GM23338 (cell line): ENCODE data around the gene ANG. TPM values are rescaled to one million over a fixed set of nuclear protein-coding genes. Genes with fewer than 3 reads are reported as not detected.
A peak's percentile ranks its signal among the peaks of the same experiment; 100 is the strongest.
"Not testable (repeated sequence)": the region's sequence is repeated elsewhere in the genome, so short reads cannot be mapped to it uniquely, and the experiment has no call there.

ENCODE experiments used
- ATAC-seq: fragments of 200-7000 bp; cut with Tn5 transposase; 3 replicates; pipeline ENCODE4 v1.9.1; 2020
- DNase-seq: peaks from one replicate; pipeline ENCODE4 v3.0.0-alpha.2; 2015; ENCODE audit warnings: low spot score
- H2AFZ ChIP-seq: fragments of 200-600 bp; sonication (generic); 2 replicates; pipeline ENCODE4 v1.8.0; 2016; ENCODE audit warnings: antibody characterized with exemption, mild to moderate bottlenecking, moderate library complexity
- H3F3A ChIP-seq: fragments of 200-600 bp; sonication (generic); replicated peaks from 2 replicates; pipeline ENCODE4 v1.8.0; 2017; ENCODE audit warnings: antibody characterized with exemption, mixed run types, low read depth
- H3K27ac ChIP-seq: fragments of 200-600 bp; sonication (generic); 2 replicates; pipeline ENCODE4 v1.6.1; 2016; ENCODE audit warnings: low read depth
- H3K27me3 ChIP-seq: fragments of 200-600 bp; sonication (generic); 2 replicates; pipeline ENCODE4 v1.8.0; 2016; ENCODE audit warnings: mild to moderate bottlenecking, mixed run types, moderate library complexity; ENCODE audit not compliant: insufficient read depth
- H3K36me3 ChIP-seq: fragments of 200-600 bp; sonication (generic); 2 replicates; pipeline ENCODE4 v1.8.0; 2016; ENCODE audit warnings: mild to moderate bottlenecking; ENCODE audit not compliant: insufficient read depth
- H3K4me1 ChIP-seq: fragments of 200-600 bp; sonication (generic); 2 replicates; pipeline ENCODE4 v1.8.0; 2016; ENCODE audit warnings: mild to moderate bottlenecking, moderate library complexity; ENCODE audit not compliant: insufficient read depth
- H3K4me2 ChIP-seq: fragments of 200-600 bp; sonication (generic); 2 replicates; pipeline ENCODE4 v1.7.1; 2017; ENCODE audit warnings: mixed run types
- H3K4me3 ChIP-seq: fragments of 200-600 bp; sonication (generic); 2 replicates; pipeline ENCODE4 v1.6.1; 2016; ENCODE audit warnings: mixed run types
- H3K79me2 ChIP-seq: fragments of 200-600 bp; sonication (generic); replicated peaks from 2 replicates; pipeline ENCODE4 v1.8.0; 2017; ENCODE audit warnings: mild to moderate bottlenecking; ENCODE audit not compliant: insufficient read depth
- H3K9me2 ChIP-seq: fragments of 200-600 bp; sonication (generic); 2 replicates; pipeline ENCODE4 v1.8.0; 2017; ENCODE audit not compliant: insufficient read depth
- H4K20me1 ChIP-seq: fragments of 200-600 bp; sonication (generic); replicated peaks from 2 replicates; pipeline ENCODE4 v1.8.0; 2017; ENCODE audit warnings: mild to moderate bottlenecking; ENCODE audit not compliant: insufficient read depth
- H3K27ac Mint-ChIP-seq: 2 replicates; pipeline ENCODE4 v1.8.0; 2020; ENCODE audit warnings: inconsistent platforms, mild to moderate bottlenecking, moderate library complexity, mixed read lengths
- H3K27me3 Mint-ChIP-seq: 3 replicates; pipeline ENCODE4 v1.8.0; 2022; ENCODE audit warnings: low read depth, mild to moderate bottlenecking, moderate library complexity, mixed read lengths, inconsistent platforms; ENCODE audit not compliant: insufficient read depth, poor library complexity
- H3K36me3 Mint-ChIP-seq: 3 replicates; pipeline ENCODE4 v1.8.0; 2021; ENCODE audit warnings: low read depth, mild to moderate bottlenecking, inconsistent platforms, moderate library complexity, mixed read lengths
- H3K4me1 Mint-ChIP-seq: 3 replicates; pipeline ENCODE4 v1.8.0; 2020; ENCODE audit warnings: mild to moderate bottlenecking, inconsistent platforms, mixed read lengths
- H3K4me3 Mint-ChIP-seq: 3 replicates; pipeline ENCODE4 v1.8.0; 2021; ENCODE audit warnings: moderate library complexity, mild to moderate bottlenecking, inconsistent platforms, mixed read lengths
- H3K9me3 Mint-ChIP-seq: 3 replicates; pipeline ENCODE4 v1.8.0; 2020; ENCODE audit warnings: moderate library complexity, mild to moderate bottlenecking, inconsistent platforms, mixed read lengths
- CTCF ChIP-seq, 2 experiments: fragments of 200-600 bp in 1 of 2; sonication (generic) in 1 of 2; conservative IDR thresholded peaks; 2 replicates each; pipeline versions ENCODE4 v1.5.1 to v1.6.1; 2016 to 2017; ENCODE audit warnings: antibody characterized with exemption in 2 of 2, low read depth in 2 of 2, mild to moderate bottlenecking in 2 of 2, moderate library complexity in 1 of 2
- REST ChIP-seq: IDR thresholded peaks from one replicate; pipeline ENCODE4 v1.6.1; 2018; ENCODE audit warnings: antibody characterized with exemption; ENCODE audit not compliant: unreplicated experiment
- ZNF114 ChIP-seq: fragments of 250-450 bp; sonication (Bioruptor Pico); IDR thresholded peaks from 2 replicates; pipeline ENCODE4 v1.5.0; 2020; ENCODE audit warnings: mild to moderate bottlenecking, moderate library complexity
- ZNF462 ChIP-seq: fragments of 250-450 bp; sonication (Bioruptor Pico); IDR thresholded peaks from 2 replicates; pipeline ENCODE4 v1.5.0; 2020; ENCODE audit warnings: mild to moderate bottlenecking, moderate library complexity
- polyA plus RNA-seq: library from polyadenylated mRNA; unstranded; fragments of >200 nt; fragmentation: Nextera tagmentation; extraction: Ambion mirVana; gene quantifications from 2 replicates; pipeline ENCODE4 v1.2.1, GENCODE V29; 2016
- total RNA-seq: library from RNA; depleted of rRNA; stranded (reverse); fragments of >200 nt; shearing (Covaris generic); gene quantifications from 2 replicates; pipeline ENCODE4 v1.2.3, GENCODE V29; 2014
- TF ChIP-seq, protein P1 (sequence below): IDR thresholded peaks from 2 replicates; pipeline ENCODE4 v1.6.1; 2016; ENCODE audit warnings: antibody characterized with exemption

ANG gene
- total and polyA plus RNA-seq, 2 experiments from 2014 or later = 2.3 to 3.7 TPM

- peak overlapping the region; percentile 82 for H3K4me3 ChIP-seq
- peaks cover 5% of the 10 kb centered on the region; the same call in 2 of the 3 replicates for H3K4me1 Mint-ChIP-seq
- H3K4me1 ChIP-seq = peaks cover 2% of the 10 kb centered on the region; the same call in 1 of the 2 replicates
- H2AFZ ChIP-seq = peak overlapping the region; percentile 100
- H3K9me3 Mint-ChIP-seq = peaks cover 6% of the 10 kb centered on the region; the same call in 2 of the 3 replicates
- H3F3A ChIP-seq = peaks cover 11% of the 10 kb centered on the region; the same call in 1 of the 2 replicates
- no peaks in the 10 kb centered on the region for H4K20me1 ChIP-seq
- peak; percentile 93 for DNase-seq
- 0 out of 2 replicates have a peak overlapping the region, but pooled peaks have one; percentile 49 for H3K27ac Mint-ChIP-seq
- H3K27ac ChIP-seq = no peak overlapping the region
- no peaks in the 10 kb centered on the region for H3K36me3 ChIP-seq
- H3K36me3 Mint-ChIP-seq = no peaks in the 10 kb centered on the region; the same call in 2 of the 3 replicates
- ATAC-seq = peak; percentile 78
- TF ChIP-seq REST = no peak
- TF ChIP-seq CTCF (conservative IDR thresholded peaks at IDR 0.05; ENCODE audit: low read depth in 2 of 2) = peak; percentile 64 to 69
- TF ChIP-seq ZNF114 (CRISPR knock-in tag) = no peak
- TF ChIP-seq, protein P1, sequence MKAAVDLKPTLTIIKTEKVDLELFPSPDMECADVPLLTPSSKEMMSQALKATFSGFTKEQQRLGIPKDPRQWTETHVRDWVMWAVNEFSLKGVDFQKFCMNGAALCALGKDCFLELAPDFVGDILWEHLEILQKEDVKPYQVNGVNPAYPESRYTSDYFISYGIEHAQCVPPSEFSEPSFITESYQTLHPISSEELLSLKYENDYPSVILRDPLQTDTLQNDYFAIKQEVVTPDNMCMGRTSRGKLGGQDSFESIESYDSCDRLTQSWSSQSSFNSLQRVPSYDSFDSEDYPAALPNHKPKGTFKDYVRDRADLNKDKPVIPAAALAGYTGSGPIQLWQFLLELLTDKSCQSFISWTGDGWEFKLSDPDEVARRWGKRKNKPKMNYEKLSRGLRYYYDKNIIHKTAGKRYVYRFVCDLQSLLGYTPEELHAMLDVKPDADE = no peak
- TF ChIP-seq ZNF462 (CRISPR knock-in tag) = peak; percentile 29; the same call in 1 of the 2 replicates
- H3K4me3 Mint-ChIP-seq = peak overlapping the region; percentile 96
- H3K27me3 ChIP-seq = peaks cover 19% of the 10 kb centered on the region; the same call in 1 of the 2 replicates
- H3K27me3 Mint-ChIP-seq = peaks cover 31% of the 10 kb centered on the region
- H3K9me2 ChIP-seq = peaks cover 7% of the 10 kb centered on the region; the same call in 1 of the 2 replicates
- no peaks in the 10 kb centered on the region for H3K79me2 ChIP-seq
- peak overlapping the region; percentile 90 for H3K4me2 ChIP-seq
These were observed 25.4 kb upstream of the ANG start for GRCh38 chr14:20662968-20663732.

GRCh38 chr14:20666400-20666961 lies 22.1 kb upstream of the ANG start:
- not testable (repeated sequence) for H3K9me3 Mint-ChIP-seq, ATAC-seq, H3K4me3 Mint-ChIP-seq, H3K79me2 ChIP-seq, DNase-seq, H3K36me3 Mint-ChIP-seq, H3K4me3 ChIP-seq, H3K4me1 Mint-ChIP-seq, H3K4me1 ChIP-seq, H4K20me1 ChIP-seq, H3K27ac ChIP-seq, H2AFZ ChIP-seq, H3K36me3 ChIP-seq, H3K9me2 ChIP-seq, H3K4me2 ChIP-seq, H3K27ac Mint-ChIP-seq
- H3K27me3 Mint-ChIP-seq = peaks cover 33% of the 10 kb centered on the region
- Histone ChIP-seq H3K27me3 (peaks cover 14% of the 10 kb centered on the region; the same call in 1 of the 2 replicates), H3F3A (0 out of 2 replicates have a peak, but pooled peaks cover 11% of the 10 kb centered on the region)
